SU-DHL-6 (cell line): ENCODE results near the gene MYOG.

Experiments
- H2AFZ ChIP-seq: fragments of 200-600 bp; sonication (generic); 2 replicates; pipeline ENCODE4 v1.6.1; 2014; ENCODE audit warnings: low read depth, mild to moderate bottlenecking, moderate library complexity, mixed read lengths, antibody characterized with exemption, low read length; ENCODE audit not compliant: severe bottlenecking
- H3F3A ChIP-seq: fragments of 200-600 bp; shearing (Covaris generic); 2 replicates; pipeline ENCODE4 v1.6.0; 2016; ENCODE audit warnings: antibody characterized with exemption, mild to moderate bottlenecking; ENCODE audit not compliant: insufficient read depth
- H3K27ac ChIP-seq: fragments of 200-600 bp; sonication (generic); 2 replicates; pipeline ENCODE4 v1.5.1; 2016; ENCODE audit warnings: low read depth, mild to moderate bottlenecking, low read length, moderate library complexity, mixed read lengths
- H3K27me3 ChIP-seq: fragments of 200-600 bp; sonication (generic), shearing (Covaris generic); 2 replicates; pipeline ENCODE4 v1.6.0; 2014; ENCODE audit warnings: mild to moderate bottlenecking, low read length
- H3K36me3 ChIP-seq: fragments of 200-600 bp; sonication (generic); 2 replicates; pipeline ENCODE4 v1.6.1; 2014; ENCODE audit warnings: mild to moderate bottlenecking, low read length, mixed read lengths
- H3K4me2 ChIP-seq: fragments of 300-600, 200-600 bp; shearing (Covaris generic), sonication (generic); 2 replicates; pipeline ENCODE4 v1.6.0; 2014; ENCODE audit warnings: low read length, low read depth, mild to moderate bottlenecking; ENCODE audit not compliant: poor library complexity, severe bottlenecking
- H3K4me3 ChIP-seq: fragments of 200-600 bp; sonication (generic); 2 replicates; pipeline ENCODE4 v1.5.1; 2014; ENCODE audit warnings: antibody characterized with exemption, low read length, mild to moderate bottlenecking, mixed read lengths; ENCODE audit not compliant: insufficient read depth, poor library complexity, severe bottlenecking
- H3K79me2 ChIP-seq: fragments of 200-600 bp; sonication (generic); 2 replicates; pipeline ENCODE4 v1.6.1; 2014; ENCODE audit warnings: mild to moderate bottlenecking, low read length, moderate library complexity; ENCODE audit not compliant: insufficient read depth
- H3K9ac ChIP-seq: fragments of 200-600 bp; sonication (generic); 2 replicates; pipeline ENCODE4 v1.7.0; 2014; ENCODE audit warnings: mild to moderate bottlenecking, low read length
- H3K9me2 ChIP-seq: fragments of 200-600 bp; sonication (generic); replicated peaks from 2 replicates; pipeline ENCODE4 v1.6.1; 2014; ENCODE audit warnings: low read length; ENCODE audit not compliant: insufficient read depth
- H3K9me3 ChIP-seq: fragments of 200-600 bp; sonication (generic); 2 replicates; pipeline ENCODE4 v1.6.1; 2014; ENCODE audit warnings: low read length, mixed read lengths; ENCODE audit not compliant: insufficient read depth
- H4K20me1 ChIP-seq: fragments of 200-600 bp; sonication (generic); 2 replicates; pipeline ENCODE4 v1.6.1; 2014; ENCODE audit warnings: low read depth, mild to moderate bottlenecking, antibody characterized with exemption, low read length, moderate library complexity, mixed read lengths
- EZH2phosphoT487 ChIP-seq: fragments of 200-600 bp; sonication (generic), shearing (Covaris generic); conservative IDR thresholded peaks from 2 replicates; pipeline ENCODE4 v1.6.1; 2018; ENCODE audit warnings: mild to moderate bottlenecking, antibody characterized with exemption, low read length, moderate library complexity, mixed read lengths
- TF ChIP-seq, protein P1 (sequence below): fragments of 200-600 bp; sonication (generic); IDR thresholded peaks from one replicate; pipeline ENCODE4 v1.5.1; 2017; ENCODE audit warnings: antibody characterized with exemption, mild to moderate bottlenecking, low read length, moderate library complexity; ENCODE audit not compliant: insufficient read depth, poor library complexity, severe bottlenecking

Gene MYOG

GRCh38 chr1:203130358-203130985, 44.7 kb upstream of the MYOG start:
- Histone ChIP-seq H4K20me1 (no peaks in the 10 kb centered on the region), H3K9me3 (no peaks in the 10 kb centered on the region), H3K27ac (no peak overlapping the region), H3F3A (no peaks in the 10 kb centered on the region), H3K4me2 (no peak overlapping the region), H3K27me3 (no peaks in the 10 kb centered on the region), H3K4me3 (no peak overlapping the region), H3K36me3 (no peaks in the 10 kb centered on the region), H2AFZ (no peak overlapping the region), H3K79me2 (no peaks in the 10 kb centered on the region), H3K9me2 (no peaks in the 10 kb centered on the region), H3K9ac (no peak overlapping the region)
- no peak for TF ChIP-seq EZH2phosphoT487
- TF ChIP-seq, protein P1, sequence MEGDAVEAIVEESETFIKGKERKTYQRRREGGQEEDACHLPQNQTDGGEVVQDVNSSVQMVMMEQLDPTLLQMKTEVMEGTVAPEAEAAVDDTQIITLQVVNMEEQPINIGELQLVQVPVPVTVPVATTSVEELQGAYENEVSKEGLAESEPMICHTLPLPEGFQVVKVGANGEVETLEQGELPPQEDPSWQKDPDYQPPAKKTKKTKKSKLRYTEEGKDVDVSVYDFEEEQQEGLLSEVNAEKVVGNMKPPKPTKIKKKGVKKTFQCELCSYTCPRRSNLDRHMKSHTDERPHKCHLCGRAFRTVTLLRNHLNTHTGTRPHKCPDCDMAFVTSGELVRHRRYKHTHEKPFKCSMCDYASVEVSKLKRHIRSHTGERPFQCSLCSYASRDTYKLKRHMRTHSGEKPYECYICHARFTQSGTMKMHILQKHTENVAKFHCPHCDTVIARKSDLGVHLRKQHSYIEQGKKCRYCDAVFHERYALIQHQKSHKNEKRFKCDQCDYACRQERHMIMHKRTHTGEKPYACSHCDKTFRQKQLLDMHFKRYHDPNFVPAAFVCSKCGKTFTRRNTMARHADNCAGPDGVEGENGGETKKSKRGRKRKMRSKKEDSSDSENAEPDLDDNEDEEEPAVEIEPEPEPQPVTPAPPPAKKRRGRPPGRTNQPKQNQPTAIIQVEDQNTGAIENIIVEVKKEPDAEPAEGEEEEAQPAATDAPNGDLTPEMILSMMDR = no peak

GRCh38 chr1:203129501-203130231, 43.9 kb upstream of the MYOG start:
- no peak overlapping the region for H2AFZ ChIP-seq
- H3K9me2 ChIP-seq = no peaks in the 10 kb centered on the region
- TF ChIP-seq, protein P1 = no peak
- TF ChIP-seq EZH2phosphoT487 = no peak
- H3K79me2 ChIP-seq = no peaks in the 10 kb centered on the region
- no peak overlapping the region for H3K9ac ChIP-seq
- H4K20me1 ChIP-seq = no peaks in the 10 kb centered on the region
- no peak overlapping the region for H3K27ac ChIP-seq
- no peak overlapping the region for H3K4me3 ChIP-seq
- H3K9me3 ChIP-seq = no peaks in the 10 kb centered on the region
- no peaks in the 10 kb centered on the region for H3F3A ChIP-seq
- H3K4me2 ChIP-seq = no peak overlapping the region
- no peaks in the 10 kb centered on the region for H3K27me3 ChIP-seq
- H3K36me3 ChIP-seq = no peaks in the 10 kb centered on the region

- no peaks in the 10 kb centered on the region for H4K20me1 ChIP-seq
- no peak overlapping the region for H3K27ac ChIP-seq
- no peaks in the 10 kb centered on the region for H3K27me3 ChIP-seq
- no peaks in the 10 kb centered on the region for H3F3A ChIP-seq
- H3K36me3 ChIP-seq = no peaks in the 10 kb centered on the region
- no peak overlapping the region for H2AFZ ChIP-seq
- H3K79me2 ChIP-seq = no peaks in the 10 kb centered on the region
- no peak overlapping the region for H3K9ac ChIP-seq
- no peaks in the 10 kb centered on the region for H3K9me2 ChIP-seq
- TF ChIP-seq EZH2phosphoT487 = no peak
- TF ChIP-seq, protein P1 = no peak
- no peak overlapping the region for H3K4me3 ChIP-seq
- H3K4me2 ChIP-seq = no peak overlapping the region
- H3K9me3 ChIP-seq = no peaks in the 10 kb centered on the region
Measured at GRCh38 chr1:203128716-203129500, 43.1 kb upstream of the MYOG start.
